ENCODE results near the gene FXYD1. TPM values are rescaled to one million over a fixed set of nuclear protein-coding genes. Genes with fewer than 3 reads are reported as not detected.

FXYD1 gene
- total RNA-seq, 1 donor from 2014 or later: not detected

GRCh38 chr19:35140207-35140961 is 1.8 kb downstream of the FXYD1 start:
- H3K27me3 Mint-ChIP-seq (ENCODE audit: insufficient read depth, low read depth): peaks cover 35% of the 10 kb centered on the region
- peak overlapping the region; percentile 75 for H3K4me3 Mint-ChIP-seq
- Histone ChIP-seq H3K9ac (no peak overlapping the region), H3F3A (ENCODE audit: low read depth) (peaks cover 44% of the 10 kb centered on the region), H3K9me3 (ENCODE audit: low read depth) (no peaks in the 10 kb centered on the region), H3K79me2 (ENCODE audit: low read depth) (no peaks in the 10 kb centered on the region), H3K36me3 (no peaks in the 10 kb centered on the region), H2AFZ (replicated peaks) (no peak overlapping the region), H3K4me1 (peaks cover 38% of the 10 kb centered on the region), H3K4me2 (peak overlapping the region; percentile 61), H4K20me1 (ENCODE audit: low read depth) (peaks cover 3% of the 10 kb centered on the region), H3K4me3 (no peak overlapping the region), H3K27ac (no peak overlapping the region), H3K27me3 (peaks cover 53% of the 10 kb centered on the region)
- H3K4me1 Mint-ChIP-seq: peaks cover 60% of the 10 kb centered on the region
- no peaks in the 10 kb centered on the region for H3K36me3 Mint-ChIP-seq
- DNase-seq (ENCODE audit: low spot score): no peak
- H3K27ac Mint-ChIP-seq: peak overlapping the region; percentile 1
- TF ChIP-seq EZH2 (IDR thresholded peaks at IDR 0.05) (no peak), EZH2phosphoT487 (IDR thresholded peaks at IDR 0.05) (no peak)
- TF ChIP-seq, protein P1, sequence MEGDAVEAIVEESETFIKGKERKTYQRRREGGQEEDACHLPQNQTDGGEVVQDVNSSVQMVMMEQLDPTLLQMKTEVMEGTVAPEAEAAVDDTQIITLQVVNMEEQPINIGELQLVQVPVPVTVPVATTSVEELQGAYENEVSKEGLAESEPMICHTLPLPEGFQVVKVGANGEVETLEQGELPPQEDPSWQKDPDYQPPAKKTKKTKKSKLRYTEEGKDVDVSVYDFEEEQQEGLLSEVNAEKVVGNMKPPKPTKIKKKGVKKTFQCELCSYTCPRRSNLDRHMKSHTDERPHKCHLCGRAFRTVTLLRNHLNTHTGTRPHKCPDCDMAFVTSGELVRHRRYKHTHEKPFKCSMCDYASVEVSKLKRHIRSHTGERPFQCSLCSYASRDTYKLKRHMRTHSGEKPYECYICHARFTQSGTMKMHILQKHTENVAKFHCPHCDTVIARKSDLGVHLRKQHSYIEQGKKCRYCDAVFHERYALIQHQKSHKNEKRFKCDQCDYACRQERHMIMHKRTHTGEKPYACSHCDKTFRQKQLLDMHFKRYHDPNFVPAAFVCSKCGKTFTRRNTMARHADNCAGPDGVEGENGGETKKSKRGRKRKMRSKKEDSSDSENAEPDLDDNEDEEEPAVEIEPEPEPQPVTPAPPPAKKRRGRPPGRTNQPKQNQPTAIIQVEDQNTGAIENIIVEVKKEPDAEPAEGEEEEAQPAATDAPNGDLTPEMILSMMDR (IDR thresholded peaks at IDR 0.05): no peak
- H3K9me3 Mint-ChIP-seq: peaks cover 3% of the 10 kb centered on the region

DNA sequence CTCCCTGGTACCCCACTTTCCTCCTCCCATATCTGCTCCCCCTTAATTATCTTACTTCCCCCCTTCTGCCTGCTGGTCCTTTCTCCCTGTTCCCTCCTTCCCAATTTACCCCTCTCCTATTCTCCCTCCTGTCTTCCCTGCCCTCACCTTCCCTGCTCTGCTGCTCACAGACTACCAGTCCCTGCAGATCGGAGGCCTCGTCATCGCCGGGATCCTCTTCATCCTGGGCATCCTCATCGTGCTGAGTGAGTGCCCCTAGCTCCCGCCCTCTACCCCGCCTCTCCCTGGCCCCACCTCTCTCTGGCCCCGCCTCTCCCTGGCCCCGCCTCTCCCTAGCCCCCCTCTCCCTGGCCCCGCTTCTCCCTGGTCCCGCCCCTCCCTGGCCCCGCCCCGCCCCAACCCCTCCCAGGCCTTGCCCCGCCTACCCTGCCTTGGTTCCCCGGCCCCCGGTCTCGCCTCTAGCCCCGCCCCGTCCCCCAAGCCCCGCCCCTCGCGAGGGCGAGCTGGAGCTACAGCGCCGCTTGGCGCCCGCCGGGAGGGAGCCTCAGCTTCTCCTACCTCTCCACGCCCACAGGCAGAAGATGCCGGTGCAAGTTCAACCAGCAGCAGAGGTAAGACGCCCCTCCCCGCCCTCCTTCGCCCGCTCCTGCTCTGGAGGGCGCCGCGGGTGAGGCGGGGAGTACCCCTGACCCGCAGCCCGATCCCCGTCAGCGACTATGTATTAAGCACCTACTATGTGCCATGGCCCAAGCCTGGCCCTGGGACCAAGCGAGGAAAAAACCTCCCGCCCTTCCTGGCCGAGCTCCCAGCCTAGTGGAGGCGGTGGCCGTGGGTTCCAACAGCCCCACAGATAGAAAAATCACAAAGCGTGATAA is 2.6 kb downstream of the FXYD1 start:
- Mint-ChIP-seq H3K36me3 (no peaks in the 10 kb centered on the region), H3K9me3 (peaks cover 3% of the 10 kb centered on the region), H3K4me1 (peaks cover 54% of the 10 kb centered on the region), H3K4me3 (peak overlapping the region; percentile 77), H3K27me3 (ENCODE audit: insufficient read depth, low read depth) (peaks cover 35% of the 10 kb centered on the region), H3K27ac (no peak overlapping the region)
- no peaks in the 10 kb centered on the region for H3K79me2 ChIP-seq (ENCODE audit: low read depth)
- no peaks in the 10 kb centered on the region for H3K9me3 ChIP-seq (ENCODE audit: low read depth)
- H3K27ac ChIP-seq: no peak overlapping the region
- peaks cover 58% of the 10 kb centered on the region for H3K27me3 ChIP-seq
- H2AFZ ChIP-seq (replicated peaks): no peak overlapping the region
- TF ChIP-seq EZH2 (IDR thresholded peaks at IDR 0.05): no peak
- TF ChIP-seq EZH2phosphoT487 (IDR thresholded peaks at IDR 0.05): no peak
- TF ChIP-seq, protein P1 (IDR thresholded peaks at IDR 0.05): peak; percentile 55
- no peaks in the 10 kb centered on the region for H3K36me3 ChIP-seq
- peaks cover 38% of the 10 kb centered on the region for H3K4me1 ChIP-seq
- DNase-seq (ENCODE audit: low spot score): peak; percentile 96
- peak overlapping the region; percentile 13 for H3K4me3 ChIP-seq
- no peak overlapping the region for H3K9ac ChIP-seq
- H4K20me1 ChIP-seq (ENCODE audit: low read depth): peaks cover 3% of the 10 kb centered on the region
- H3K4me2 ChIP-seq: peak overlapping the region; percentile 61
- H3F3A ChIP-seq (ENCODE audit: low read depth): peaks cover 39% of the 10 kb centered on the region

GRCh38 chr19:35141837-35142605 is 3.4 kb downstream of the FXYD1 start:
- no peaks in the 10 kb centered on the region for H3K36me3 Mint-ChIP-seq
- peak; percentile 56 for DNase-seq (ENCODE audit: low spot score)
- no peak overlapping the region for H3K9ac ChIP-seq

More at GRCh38 chr19:35141837-35142605, 3.4 kb downstream of the FXYD1 start:
- Mint-ChIP-seq H3K27me3 (ENCODE audit: insufficient read depth, low read depth) (peaks cover 35% of the 10 kb centered on the region), H3K4me3 (peak overlapping the region; percentile 77), H3K4me1 (peaks cover 53% of the 10 kb centered on the region), H3K9me3 (peaks cover 3% of the 10 kb centered on the region), H3K27ac (no peak overlapping the region)
- Histone ChIP-seq H3K36me3 (no peaks in the 10 kb centered on the region), H3K79me2 (ENCODE audit: low read depth) (no peaks in the 10 kb centered on the region), H2AFZ (replicated peaks) (peak overlapping the region; percentile 97), H3K27ac (no peak overlapping the region), H4K20me1 (ENCODE audit: low read depth) (peaks cover 3% of the 10 kb centered on the region), H3K4me2 (peak overlapping the region; percentile 93), H3F3A (ENCODE audit: low read depth) (peaks cover 39% of the 10 kb centered on the region), H3K27me3 (peaks cover 58% of the 10 kb centered on the region), H3K9me3 (ENCODE audit: low read depth) (no peaks in the 10 kb centered on the region), H3K4me1 (peaks cover 38% of the 10 kb centered on the region), H3K4me3 (peak overlapping the region; percentile 59)
- TF ChIP-seq EZH2phosphoT487 (IDR thresholded peaks at IDR 0.05) (no peak), EZH2 (IDR thresholded peaks at IDR 0.05) (no peak)
- TF ChIP-seq, protein P1 (IDR thresholded peaks at IDR 0.05): no peak

All from neural progenitor cell (in vitro differentiated cells).